ENCODE data around the gene FGF4. TPM values are rescaled to one million over a fixed set of nuclear protein-coding genes. Genes with fewer than 3 reads are reported as not detected.

FGF4 gene
- total RNA-seq, result not detected
- not detected for polyA plus RNA-seq
- long read RNA-seq, donor 1, result 0 reads
- long read RNA-seq, donor 2, result 0 reads

GRCh38 chr11:69775163-69775755, at the start of gene FGF4:
FGF4 (minus strand) TSS chr11:69775341; CDS start chr11:69775084, 257 bp downstream.
- Histone ChIP-seq H3K27me3 (ENCODE audit: insufficient read depth in 3 of 3, low read length in 2 of 3) (peaks cover 13 to 64% (median 26%) of the 10 kb centered on the region in 3 donors), H3K4me1 (no peaks in the 10 kb centered on the region), H3K9me3 (no peaks in the 10 kb centered on the region), H3K27ac (no peak within 1 kb of the TSS), H3K36me3 (ENCODE audit: insufficient read depth in 1 of 2, low read depth in 1 of 2) (no peaks in the 10 kb centered on the region), H3K4me3 (no peak within 1 kb of the TSS)
- TF ChIP-seq CTCF (IDR thresholded peaks at IDR 0.05), result no peak
- no peak for ATAC-seq
- WGBS, 3 donors, result 1 to 4% (median 2%) methylated on average over 25 to 66 of the region's 66 CpGs
- DNase-seq, result no peak
- intact Hi-C loops (cut with DNase I), result no loop called here

GRCh38 chr11:69823641-69824265, 48.6 kb upstream of the FGF4 start:
- Histone ChIP-seq H3K27me3 (ENCODE audit: insufficient read depth in 3 of 3, low read length in 2 of 3) (peaks cover under 1 to 58% (median 15%) of the 10 kb centered on the region in 3 donors), H3K36me3 (ENCODE audit: insufficient read depth in 1 of 2, low read depth in 1 of 2) (no peaks in the 10 kb centered on the region), H3K4me1 (no peaks in the 10 kb centered on the region), H3K4me3 (no peak overlapping the region), H3K9me3 (no peaks in the 10 kb centered on the region), H3K27ac (no peak overlapping the region)
- ATAC-seq, result no peak
- no peak for TF ChIP-seq CTCF (IDR thresholded peaks at IDR 0.05)
- intact Hi-C loops (cut with DNase I), result no loop called here
- DNase-seq, result peak in 1 of 2 donors; percentile 8
- WGBS, 3 donors, result 69 to 82% (median 73%) methylated on average over 6 of the region's 6 CpGs

- Histone ChIP-seq H3K9me3 (no peaks in the 10 kb centered on the region), H3K27ac (no peak overlapping the region), H3K4me1 (no peaks in the 10 kb centered on the region), H3K27me3 (ENCODE audit: insufficient read depth in 3 of 3, low read length in 2 of 3) (peaks cover 6 to 66% (median 21%) of the 10 kb centered on the region in 3 donors), H3K4me3 (no peak overlapping the region), H3K36me3 (ENCODE audit: insufficient read depth in 1 of 2, low read depth in 1 of 2) (no peaks in the 10 kb centered on the region)
- ATAC-seq (no peak), DNase-seq (no peak)
- intact Hi-C loops (cut with DNase I), result no loop called here
- WGBS, 3 donors, result 46 to 57% (median 47%) methylated on average over 15 of the region's 15 CpGs
- TF ChIP-seq CTCF (IDR thresholded peaks at IDR 0.05), result no peak
These were observed 47.7 kb upstream of the FGF4 start for GRCh38 chr11:69822676-69823494.

- Histone ChIP-seq H3K4me1 (no peaks in the 10 kb centered on the region), H3K27ac (no peak overlapping the region), H3K27me3 (ENCODE audit: insufficient read depth in 3 of 3, low read length in 2 of 3) (peaks cover 6 to 76% (median 31%) of the 10 kb centered on the region in 3 donors), H3K4me3 (no peak overlapping the region), H3K36me3 (ENCODE audit: insufficient read depth in 1 of 2, low read depth in 1 of 2) (no peaks in the 10 kb centered on the region), H3K9me3 (no peaks in the 10 kb centered on the region)
- intact Hi-C loops (cut with DNase I), result no loop called here
- no peak for DNase-seq
- ATAC-seq, result no peak
- no peak for TF ChIP-seq CTCF (IDR thresholded peaks at IDR 0.05)
- 47 to 62% (median 48%) methylated on average over 17 of the region's 17 CpGs for WGBS, 3 donors
These were observed 46.4 kb upstream of the FGF4 start for GRCh38 chr11:69821511-69822040.
